ENCODE results near the gene RFXANK.
A peak's percentile ranks its signal among the peaks of the same experiment; 100 is the strongest.

RFXANK gene

DNA sequence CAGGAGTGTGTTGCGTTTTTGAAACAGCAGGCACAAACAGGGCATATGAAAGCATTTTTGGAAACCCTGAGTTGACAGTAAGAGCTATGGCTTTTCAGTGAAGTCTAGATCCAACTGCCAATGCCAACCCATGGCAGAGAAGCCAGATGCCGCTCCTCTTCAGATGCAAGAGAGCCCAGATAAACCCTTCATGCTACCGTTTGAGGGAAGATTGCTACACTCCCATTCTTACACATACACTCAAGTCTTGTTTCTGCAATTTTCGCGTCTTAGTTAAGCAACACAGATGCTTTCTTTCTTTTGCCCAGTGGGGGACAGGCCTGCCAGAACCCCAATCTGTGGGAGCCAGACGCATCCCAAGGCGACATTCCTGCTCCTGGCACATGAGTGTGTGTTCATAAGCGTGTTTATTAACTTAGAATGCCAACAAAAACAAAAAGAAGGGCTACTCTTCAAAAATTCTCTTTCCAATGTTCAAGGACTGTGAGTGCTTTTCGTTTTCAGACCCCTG is 10.5 kb upstream of the RFXANK start:
- no peak overlapping the region for H3K27ac ChIP-seq
- no peak for TF ChIP-seq ZFX (IDR thresholded peaks at IDR 0.05; ENCODE audit: borderline replicate concordance)
- TF ChIP-seq, protein P1, sequence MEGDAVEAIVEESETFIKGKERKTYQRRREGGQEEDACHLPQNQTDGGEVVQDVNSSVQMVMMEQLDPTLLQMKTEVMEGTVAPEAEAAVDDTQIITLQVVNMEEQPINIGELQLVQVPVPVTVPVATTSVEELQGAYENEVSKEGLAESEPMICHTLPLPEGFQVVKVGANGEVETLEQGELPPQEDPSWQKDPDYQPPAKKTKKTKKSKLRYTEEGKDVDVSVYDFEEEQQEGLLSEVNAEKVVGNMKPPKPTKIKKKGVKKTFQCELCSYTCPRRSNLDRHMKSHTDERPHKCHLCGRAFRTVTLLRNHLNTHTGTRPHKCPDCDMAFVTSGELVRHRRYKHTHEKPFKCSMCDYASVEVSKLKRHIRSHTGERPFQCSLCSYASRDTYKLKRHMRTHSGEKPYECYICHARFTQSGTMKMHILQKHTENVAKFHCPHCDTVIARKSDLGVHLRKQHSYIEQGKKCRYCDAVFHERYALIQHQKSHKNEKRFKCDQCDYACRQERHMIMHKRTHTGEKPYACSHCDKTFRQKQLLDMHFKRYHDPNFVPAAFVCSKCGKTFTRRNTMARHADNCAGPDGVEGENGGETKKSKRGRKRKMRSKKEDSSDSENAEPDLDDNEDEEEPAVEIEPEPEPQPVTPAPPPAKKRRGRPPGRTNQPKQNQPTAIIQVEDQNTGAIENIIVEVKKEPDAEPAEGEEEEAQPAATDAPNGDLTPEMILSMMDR (IDR thresholded peaks at IDR 0.05), result no peak

DNA sequence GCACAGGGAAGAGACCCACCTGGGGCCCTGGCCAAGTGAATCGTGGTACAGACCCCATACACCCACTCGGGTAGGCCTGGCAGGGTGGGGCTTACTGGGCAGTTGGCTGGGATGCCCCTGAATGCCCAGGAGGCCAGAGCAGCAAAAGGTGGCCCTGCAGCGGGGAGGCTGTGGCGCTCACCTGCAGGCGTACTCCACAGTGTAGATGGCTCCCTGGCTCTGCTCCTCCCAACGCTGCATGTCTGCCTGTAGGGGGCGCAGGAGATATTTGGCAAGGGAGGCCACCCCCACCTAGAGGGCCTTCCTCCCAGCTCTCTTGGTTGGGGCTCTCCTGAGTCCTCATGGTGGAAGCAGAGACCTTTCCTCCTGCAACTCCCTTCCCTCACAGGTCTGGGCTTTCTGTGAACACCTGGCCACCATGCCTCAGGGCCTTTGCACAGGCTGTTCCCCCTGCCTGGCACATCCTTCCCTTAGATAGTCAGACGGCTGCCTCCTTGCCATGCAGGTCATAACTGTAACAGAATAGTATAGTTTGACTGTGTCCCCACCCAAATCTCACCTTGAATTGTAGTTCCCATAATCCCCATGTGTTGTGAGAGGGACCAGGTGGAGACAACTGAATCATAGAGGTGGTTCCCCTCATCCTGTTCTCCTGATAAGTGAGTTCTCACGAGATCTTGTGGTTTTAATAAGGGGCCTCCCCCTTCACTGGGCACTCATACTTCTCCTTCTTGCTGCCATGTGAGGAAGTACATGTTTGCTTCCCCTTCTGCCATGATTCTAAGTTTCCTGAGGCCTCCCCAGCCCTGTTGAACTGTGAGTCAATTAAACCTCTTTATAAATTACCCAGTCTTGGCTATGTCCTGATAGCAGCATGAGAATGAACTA is 6.0 kb upstream of the RFXANK start:
- H3K27ac ChIP-seq, result no peak overlapping the region
- TF ChIP-seq, protein P1 (IDR thresholded peaks at IDR 0.05), result peak; percentile 89
- TF ChIP-seq ZFX (IDR thresholded peaks at IDR 0.05; ENCODE audit: borderline replicate concordance), result no peak

DNA sequence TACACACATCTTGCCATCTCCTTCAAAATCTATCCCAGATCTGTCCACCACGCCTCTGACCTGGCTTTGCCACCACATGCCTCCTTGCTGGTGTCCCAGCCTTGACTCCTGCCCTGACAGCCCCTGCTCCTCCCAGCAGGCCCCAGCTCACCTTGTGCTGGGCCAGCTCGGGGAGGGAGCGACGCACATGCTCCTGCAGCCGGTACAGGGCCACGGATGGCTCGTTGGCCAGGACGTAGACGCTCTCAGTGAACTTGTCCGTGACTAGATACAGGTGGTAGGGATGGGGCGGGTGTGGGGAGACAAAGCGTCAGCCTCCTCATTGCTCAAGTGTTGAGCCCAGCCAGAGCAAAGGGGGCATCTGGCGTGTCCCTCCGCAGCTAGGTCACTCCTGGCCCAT is 5.3 kb upstream of the RFXANK start:
- no peak overlapping the region for H3K27ac ChIP-seq
- no peak for TF ChIP-seq ZFX (IDR thresholded peaks at IDR 0.05; ENCODE audit: borderline replicate concordance)
- TF ChIP-seq, protein P1 (IDR thresholded peaks at IDR 0.05), result no peak

DNA sequence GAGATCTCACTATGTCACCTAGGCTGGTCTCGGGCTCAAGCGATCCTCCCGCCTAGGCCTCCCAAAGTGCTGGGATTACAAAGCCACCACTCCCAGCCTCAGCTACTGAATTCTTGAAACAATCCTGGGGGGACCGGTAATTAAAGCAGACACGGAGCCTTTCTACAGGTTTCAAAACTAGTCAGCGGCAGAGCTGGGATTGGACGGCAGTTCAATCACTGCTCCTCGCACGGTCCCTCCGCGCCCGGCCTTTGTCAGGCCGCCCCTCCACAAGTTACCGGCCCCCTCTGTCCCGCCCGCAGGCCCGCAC is 335 bp upstream of the RFXANK start:
- TF ChIP-seq, protein P1 (IDR thresholded peaks at IDR 0.05), result no peak
- no peak for TF ChIP-seq ZFX (IDR thresholded peaks at IDR 0.05; ENCODE audit: borderline replicate concordance)
- peak overlapping the region; percentile 94 for H3K27ac ChIP-seq

DNA sequence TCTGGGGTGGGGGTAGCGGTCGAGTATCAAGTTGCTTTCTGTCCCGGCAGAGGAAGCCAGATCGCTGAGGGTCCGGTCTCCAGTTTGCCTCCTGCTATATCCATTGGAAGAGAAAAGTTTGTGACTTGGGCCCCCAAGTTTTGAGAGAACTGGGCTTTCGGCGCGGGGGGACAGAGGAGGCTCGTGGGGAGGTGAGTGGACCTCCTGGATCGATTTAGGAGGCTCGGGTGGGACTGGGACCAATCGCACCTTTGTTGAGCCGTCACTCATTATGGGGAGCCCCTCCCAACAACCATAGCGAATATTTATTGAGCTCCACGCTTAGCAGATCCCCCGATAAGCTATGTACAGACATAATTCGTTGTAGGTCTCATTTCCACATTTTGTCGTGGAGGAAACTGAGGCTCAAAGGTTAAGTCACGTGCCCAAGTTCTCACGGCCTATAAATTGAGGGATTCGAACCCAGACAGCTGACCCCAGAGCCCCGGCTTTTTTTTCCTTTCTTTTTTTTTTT is 909 bp downstream of the RFXANK start:
- TF ChIP-seq ZFX (IDR thresholded peaks at IDR 0.05; ENCODE audit: borderline replicate concordance), result no peak
- TF ChIP-seq, protein P1 (IDR thresholded peaks at IDR 0.05), result no peak
- H3K27ac ChIP-seq, result peak overlapping the region; percentile 94

DNA sequence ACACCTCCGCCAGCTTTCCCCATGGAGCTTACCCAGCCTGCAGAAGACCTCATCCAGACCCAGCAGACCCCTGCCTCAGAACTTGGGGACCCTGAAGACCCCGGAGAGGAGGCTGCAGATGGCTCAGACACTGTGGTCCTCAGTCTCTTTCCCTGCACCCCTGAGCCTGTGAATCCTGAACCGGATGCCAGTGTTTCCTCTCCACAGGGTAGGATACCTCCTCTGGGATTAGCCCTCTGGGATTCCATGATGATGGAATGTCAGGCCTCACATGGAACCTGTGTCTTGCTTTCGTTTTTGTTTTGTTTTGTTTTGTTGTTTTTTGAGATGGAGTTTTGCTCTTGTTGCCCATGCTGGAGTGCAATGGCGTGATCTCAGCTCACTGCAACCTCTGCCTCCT is 1.9 kb downstream of the RFXANK start:
- TF ChIP-seq ZFX (IDR thresholded peaks at IDR 0.05; ENCODE audit: borderline replicate concordance), result no peak
- TF ChIP-seq, protein P1 (IDR thresholded peaks at IDR 0.05), result no peak
- peak overlapping the region; percentile 94; the same call in 1 of the 2 replicates for H3K27ac ChIP-seq

Measured in 22Rv1 (cell line).